ENCODE results near the gene C14orf180.

The C14orf180 gene

GRCh38 chr14:104587641-104588040 is 8.1 kb downstream of the C14orf180 start:
- H3K27me3 ChIP-seq (ENCODE audit: control insufficient read depth in 2 of 2, insufficient read depth in 2 of 2, low read length in 2 of 2) = peaks cover 0 to 10% of the 10 kb centered on the region in 2 donors
- H3K27ac ChIP-seq (ENCODE audit: low read depth in 2 of 2, low read length in 2 of 2) = no peak overlapping the region
- H3K9me3 ChIP-seq (ENCODE audit: control insufficient read depth in 2 of 2, low read length in 2 of 2) = no peaks in the 10 kb centered on the region
- H3K4me3 ChIP-seq (ENCODE audit: low read length in 2 of 2) = no peak overlapping the region
- H3K9ac ChIP-seq (ENCODE audit: low read depth in 1 of 2, low read length in 2 of 2) = no peak overlapping the region
- no peaks in the 10 kb centered on the region for H3K4me1 ChIP-seq (ENCODE audit: control insufficient read depth in 2 of 2, insufficient read depth in 2 of 2, low read length in 2 of 2)
- no peaks in the 10 kb centered on the region for H3K36me3 ChIP-seq (ENCODE audit: control insufficient read depth in 2 of 2, insufficient read depth in 2 of 2, low read length in 2 of 2)

- Histone ChIP-seq H3K4me3 (ENCODE audit: low read length in 2 of 2) (no peak overlapping the region), H3K27me3 (ENCODE audit: control insufficient read depth in 2 of 2, insufficient read depth in 2 of 2, low read length in 2 of 2) (peaks cover 0 to 10% of the 10 kb centered on the region in 2 donors), H3K9ac (ENCODE audit: low read depth in 1 of 2, low read length in 2 of 2) (no peak overlapping the region), H3K4me1 (ENCODE audit: control insufficient read depth in 2 of 2, insufficient read depth in 2 of 2, low read length in 2 of 2) (no peaks in the 10 kb centered on the region), H3K36me3 (ENCODE audit: control insufficient read depth in 2 of 2, insufficient read depth in 2 of 2, low read length in 2 of 2) (no peaks in the 10 kb centered on the region), H3K9me3 (ENCODE audit: control insufficient read depth in 2 of 2, low read length in 2 of 2) (no peaks in the 10 kb centered on the region), H3K27ac (ENCODE audit: low read depth in 2 of 2, low read length in 2 of 2) (no peak overlapping the region)
These were observed 8.7 kb downstream of the C14orf180 start for GRCh38 chr14:104588066-104588857.

- Histone ChIP-seq H3K9ac (ENCODE audit: low read depth in 1 of 2, low read length in 2 of 2) (no peak overlapping the region), H3K4me1 (ENCODE audit: control insufficient read depth in 2 of 2, insufficient read depth in 2 of 2, low read length in 2 of 2) (no peaks in the 10 kb centered on the region), H3K27ac (ENCODE audit: low read depth in 2 of 2, low read length in 2 of 2) (no peak overlapping the region), H3K9me3 (ENCODE audit: control insufficient read depth in 2 of 2, low read length in 2 of 2) (no peaks in the 10 kb centered on the region), H3K36me3 (ENCODE audit: control insufficient read depth in 2 of 2, insufficient read depth in 2 of 2, low read length in 2 of 2) (no peaks in the 10 kb centered on the region), H3K27me3 (ENCODE audit: control insufficient read depth in 2 of 2, insufficient read depth in 2 of 2, low read length in 2 of 2) (peaks cover 0 to 5% of the 10 kb centered on the region in 2 donors), H3K4me3 (ENCODE audit: low read length in 2 of 2) (no peak overlapping the region)
These were observed 10.0 kb downstream of the C14orf180 start for GRCh38 chr14:104589338-104590195.

- H3K36me3 ChIP-seq (ENCODE audit: control insufficient read depth in 2 of 2, insufficient read depth in 2 of 2, low read length in 2 of 2) = no peaks in the 10 kb centered on the region
- no peak overlapping the region for H3K4me3 ChIP-seq (ENCODE audit: low read length in 2 of 2)
- no peaks in the 10 kb centered on the region for H3K4me1 ChIP-seq (ENCODE audit: control insufficient read depth in 2 of 2, insufficient read depth in 2 of 2, low read length in 2 of 2)
- H3K27me3 ChIP-seq (ENCODE audit: control insufficient read depth in 2 of 2, insufficient read depth in 2 of 2, low read length in 2 of 2) = peaks cover 0 to under 1% of the 10 kb centered on the region in 2 donors
- H3K27ac ChIP-seq (ENCODE audit: low read depth in 2 of 2, low read length in 2 of 2) = no peak overlapping the region
- H3K9me3 ChIP-seq (ENCODE audit: control insufficient read depth in 2 of 2, low read length in 2 of 2) = no peaks in the 10 kb centered on the region
- H3K9ac ChIP-seq (ENCODE audit: low read depth in 1 of 2, low read length in 2 of 2) = no peak overlapping the region
These were observed 10.8 kb downstream of the C14orf180 start for GRCh38 chr14:104590240-104590965.

GRCh38 chr14:104591031-104591430 is 11.5 kb downstream of the C14orf180 start:
- no peak overlapping the region for H3K9ac ChIP-seq (ENCODE audit: low read depth in 1 of 2, low read length in 2 of 2)
- H3K27me3 ChIP-seq (ENCODE audit: control insufficient read depth in 2 of 2, insufficient read depth in 2 of 2, low read length in 2 of 2) = no peaks in the 10 kb centered on the region
- no peaks in the 10 kb centered on the region for H3K9me3 ChIP-seq (ENCODE audit: control insufficient read depth in 2 of 2, low read length in 2 of 2)
- no peaks in the 10 kb centered on the region for H3K36me3 ChIP-seq (ENCODE audit: control insufficient read depth in 2 of 2, insufficient read depth in 2 of 2, low read length in 2 of 2)
- H3K4me1 ChIP-seq (ENCODE audit: control insufficient read depth in 2 of 2, insufficient read depth in 2 of 2, low read length in 2 of 2) = no peaks in the 10 kb centered on the region
- no peak overlapping the region for H3K4me3 ChIP-seq (ENCODE audit: low read length in 2 of 2)
- no peak overlapping the region for H3K27ac ChIP-seq (ENCODE audit: low read depth in 2 of 2, low read length in 2 of 2)

- no peak overlapping the region for H3K27ac ChIP-seq (ENCODE audit: low read depth in 2 of 2, low read length in 2 of 2)
- no peaks in the 10 kb centered on the region for H3K4me1 ChIP-seq (ENCODE audit: control insufficient read depth in 2 of 2, insufficient read depth in 2 of 2, low read length in 2 of 2)
- no peaks in the 10 kb centered on the region for H3K36me3 ChIP-seq (ENCODE audit: control insufficient read depth in 2 of 2, insufficient read depth in 2 of 2, low read length in 2 of 2)
- no peaks in the 10 kb centered on the region for H3K9me3 ChIP-seq (ENCODE audit: control insufficient read depth in 2 of 2, low read length in 2 of 2)
- H3K27me3 ChIP-seq (ENCODE audit: control insufficient read depth in 2 of 2, insufficient read depth in 2 of 2, low read length in 2 of 2) = no peaks in the 10 kb centered on the region
- H3K9ac ChIP-seq (ENCODE audit: low read depth in 1 of 2, low read length in 2 of 2) = no peak overlapping the region
- H3K4me3 ChIP-seq (ENCODE audit: low read length in 2 of 2) = no peak overlapping the region
These were observed 12.1 kb downstream of the C14orf180 start for GRCh38 chr14:104591506-104592291.

- no peak overlapping the region for H3K9ac ChIP-seq (ENCODE audit: low read depth in 1 of 2, low read length in 2 of 2)
- H3K4me1 ChIP-seq (ENCODE audit: control insufficient read depth in 2 of 2, insufficient read depth in 2 of 2, low read length in 2 of 2) = no peaks in the 10 kb centered on the region
- H3K27ac ChIP-seq (ENCODE audit: low read depth in 2 of 2, low read length in 2 of 2) = no peak overlapping the region
- no peaks in the 10 kb centered on the region for H3K9me3 ChIP-seq (ENCODE audit: control insufficient read depth in 2 of 2, low read length in 2 of 2)
- no peaks in the 10 kb centered on the region for H3K27me3 ChIP-seq (ENCODE audit: control insufficient read depth in 2 of 2, insufficient read depth in 2 of 2, low read length in 2 of 2)
- H3K4me3 ChIP-seq (ENCODE audit: low read length in 2 of 2) = no peak overlapping the region
- no peaks in the 10 kb centered on the region for H3K36me3 ChIP-seq (ENCODE audit: control insufficient read depth in 2 of 2, insufficient read depth in 2 of 2, low read length in 2 of 2)
These were observed 12.7 kb downstream of the C14orf180 start for GRCh38 chr14:104592292-104592672.

- Histone ChIP-seq H3K27ac (ENCODE audit: low read depth in 2 of 2, low read length in 2 of 2) (no peak overlapping the region), H3K4me3 (ENCODE audit: low read length in 2 of 2) (no peak overlapping the region), H3K9ac (ENCODE audit: low read depth in 1 of 2, low read length in 2 of 2) (no peak overlapping the region), H3K9me3 (ENCODE audit: control insufficient read depth in 2 of 2, low read length in 2 of 2) (no peaks in the 10 kb centered on the region), H3K36me3 (ENCODE audit: control insufficient read depth in 2 of 2, insufficient read depth in 2 of 2, low read length in 2 of 2) (no peaks in the 10 kb centered on the region), H3K27me3 (ENCODE audit: control insufficient read depth in 2 of 2, insufficient read depth in 2 of 2, low read length in 2 of 2) (peaks cover 0 to 3% of the 10 kb centered on the region in 2 donors), H3K4me1 (ENCODE audit: control insufficient read depth in 2 of 2, insufficient read depth in 2 of 2, low read length in 2 of 2) (no peaks in the 10 kb centered on the region)
These were observed 13.2 kb downstream of the C14orf180 start for GRCh38 chr14:104592785-104593184.

GRCh38 chr14:104593241-104593701 is 13.7 kb downstream of the C14orf180 start:
- no peak overlapping the region for H3K9ac ChIP-seq (ENCODE audit: low read depth in 1 of 2, low read length in 2 of 2)
- peaks cover 0 to 3% of the 10 kb centered on the region in 2 donors for H3K27me3 ChIP-seq (ENCODE audit: control insufficient read depth in 2 of 2, insufficient read depth in 2 of 2, low read length in 2 of 2)

More at GRCh38 chr14:104593241-104593701, 13.7 kb downstream of the C14orf180 start:
- no peaks in the 10 kb centered on the region for H3K36me3 ChIP-seq (ENCODE audit: control insufficient read depth in 2 of 2, insufficient read depth in 2 of 2, low read length in 2 of 2)
- H3K4me1 ChIP-seq (ENCODE audit: control insufficient read depth in 2 of 2, insufficient read depth in 2 of 2, low read length in 2 of 2) = no peaks in the 10 kb centered on the region
- no peak overlapping the region for H3K4me3 ChIP-seq (ENCODE audit: low read length in 2 of 2)
- no peak overlapping the region for H3K27ac ChIP-seq (ENCODE audit: low read depth in 2 of 2, low read length in 2 of 2)
- H3K9me3 ChIP-seq (ENCODE audit: control insufficient read depth in 2 of 2, low read length in 2 of 2) = no peaks in the 10 kb centered on the region

All from mucosa of rectum (tissue), 2 donors.